HepG2 (cell line): ENCODE results near the gene HNRNPA2B1. TPM values are rescaled to one million over a fixed set of nuclear protein-coding genes. Genes with fewer than 3 reads are reported as not detected.

ENCODE experiments used
- ETV5 ChIP-seq: IDR thresholded peaks from 2 replicates; pipeline ENCODE4 v1.6.1; 2018; ENCODE audit warnings: missing biosample characterization, missing genetic modification reagents, inconsistent platforms, borderline replicate concordance
- HMGXB3 ChIP-seq: sonication (generic); formaldehyde crosslinking; IDR thresholded peaks from 2 replicates; pipeline ENCODE4 v1.4.0; 2020; ENCODE audit warnings: missing genetic modification reagents, borderline replicate concordance
- IRF9 ChIP-seq: sonication (generic); formaldehyde crosslinking; IDR thresholded peaks from 2 replicates; pipeline ENCODE4 v1.8.0; 2022; ENCODE audit warnings: missing genetic modification reagents, mild to moderate bottlenecking, borderline replicate concordance
- RBM39 ChIP-seq: fragments of 200-400 bp; formaldehyde crosslinking; IDR thresholded peaks from one replicate; pipeline ENCODE4 v1.6.1; 2018; ENCODE audit warnings: antibody characterized with exemption, mild to moderate bottlenecking, low read depth, low read length; ENCODE audit not compliant: poor library complexity, severe bottlenecking
- TGIF2 ChIP-seq: IDR thresholded peaks from 2 replicates; pipeline ENCODE4 v1.6.1; 2016; ENCODE audit warnings: control low read depth, missing compliant biosample characterization
- ZBED4 ChIP-seq: sonication (generic); formaldehyde crosslinking; IDR thresholded peaks from 2 replicates; pipeline ENCODE4 v1.4.0; 2020; ENCODE audit warnings: missing genetic modification reagents, borderline replicate concordance
- polyA plus RNA-seq, 8 experiments: library from polyadenylated mRNA; depleted of rRNA in 3 of 8; stranded (reverse) in 7 of 8; unstranded in 1 of 8; fragments of >200 nt; fragmentation: Illumina TruSeq in 4 of 8; extraction: Trizol in 4 of 8; gene quantifications; 2 replicates each; pipeline versions ENCODE4 v1.2.1 to v1.2.3, GENCODE V29; 2011 to 2016; ENCODE audit warnings: low read depth in 4 of 8, missing spikeins in 1 of 8, mixed read lengths in 1 of 8; ENCODE audit not compliant: insufficient read depth in 1 of 8
- total RNA-seq, 5 experiments: library from RNA; depleted of rRNA; stranded (reverse); fragments of >200 nt; fragmentation: Illumina TruSeq; extraction: Trizol; gene quantifications; 2 replicates each; pipeline ENCODE4 v1.2.3, GENCODE V29; 2016; ENCODE audit warnings: low read depth in 1 of 5

Gene HNRNPA2B1
- total and polyA plus RNA-seq, 2 of the 13 experiments (the other 11 are each of a cell fraction or from before 2014, with no cell fraction given): 193 to 412 TPM

- TF ChIP-seq HMGXB3 (CRISPR knock-in tag) (no peak), ZBED4 (no peak), ETV5 (CRISPR knock-in tag) (no peak), IRF9 (CRISPR knock-in tag) (no peak), TGIF2 (CRISPR knock-in tag) (no peak), RBM39 (no peak)
Observed at GRCh38 chr7:26185844-26186180, 14.7 kb downstream of the HNRNPA2B1 start (continued).
